SK-N-MC (cell line): ENCODE results near the gene KAT14.
"Not testable (repeated sequence)": the region's sequence is repeated elsewhere in the genome, so short reads cannot be mapped to it uniquely, and the experiment has no call there.

ENCODE experiments used
- DNase-seq: peaks from one replicate; pipeline ENCODE4 v3.0.0-alpha.2; 2011; ENCODE audit warnings: low read depth, low spot score
- H3K27ac ChIP-seq: fragments of 200-600 bp; sonication (generic); 2 replicates; pipeline ENCODE4 v1.5.1; 2016; ENCODE audit warnings: mixed run types
- H3K36me3 ChIP-seq: fragments of 200-600 bp; sonication (generic); 2 replicates; pipeline ENCODE4 v1.6.1; 2017; ENCODE audit warnings: antibody characterized with exemption, low read length, mixed read lengths; ENCODE audit not compliant: insufficient read depth
- H3K4me3 ChIP-seq: fragments of 200-600 bp; sonication (generic); 2 replicates; pipeline ENCODE4 v1.5.1; 2016
- H3K9ac ChIP-seq: fragments of 200-600 bp; sonication (generic); 2 replicates; pipeline ENCODE4 v1.8.0; 2017; ENCODE audit warnings: mixed run types, mixed read lengths; ENCODE audit not compliant: insufficient read length
- H3K9me3 ChIP-seq: fragments of 200-600 bp; sonication (generic); 2 replicates; pipeline ENCODE4 v1.6.1; 2017; ENCODE audit warnings: low read depth, mild to moderate bottlenecking, antibody characterized with exemption, low read length, moderate library complexity, mixed read lengths
- EZH2 ChIP-seq: fragments of 200-600 bp; sonication (generic); IDR thresholded peaks from one replicate; pipeline ENCODE4 v1.6.1; 2017; ENCODE audit warnings: antibody characterized with exemption
- FOXP2 ChIP-seq: optimal IDR thresholded peaks from 2 replicates; pipeline ENCODE3; 2011; ENCODE audit warnings: mild to moderate bottlenecking, moderate library complexity; ENCODE audit not compliant: insufficient read depth; ENCODE audit errors: extremely low read length, control extremely low read depth
- POLR2AphosphoS5 ChIP-seq: IDR thresholded peaks from 2 replicates; pipeline ENCODE4 v1.6.1; 2012; ENCODE audit warnings: mild to moderate bottlenecking, low read depth, low read length, borderline replicate concordance

The KAT14 gene

GRCh38 chr20:18137412-18138265, at the start of gene KAT14, which contains the start of gene PET117:
KAT14 (plus strand) TSS chr20:18137863; CDS start chr20:18142661, 4,798 bp downstream.
PET117 (plus strand) TSS chr20:18137863; CDS start chr20:18137956, 93 bp downstream.
- Histone ChIP-seq H3K9me3 (no peaks in the 10 kb centered on the region), H3K36me3 (peaks cover 8% of the 10 kb centered on the region), H3K27ac (peak within 1 kb of the TSS; percentile 81), H3K9ac (peak within 1 kb of the TSS; percentile 99), H3K4me3 (peak within 1 kb of the TSS; percentile 99)
- TF ChIP-seq FOXP2 (peak; percentile 90), POLR2AphosphoS5 (peak; percentile 90), EZH2 (no peak)
- peak; percentile 26 for DNase-seq

- not testable (repeated sequence) for H3K4me3 ChIP-seq, DNase-seq, H3K36me3 ChIP-seq, H3K9ac ChIP-seq, H3K27ac ChIP-seq, H3K9me3 ChIP-seq
These were observed 49.4 kb upstream of the KAT14 start for GRCh38 chr20:18088298-18088697.

- H3K4me3 ChIP-seq, H3K9ac ChIP-seq, H3K36me3 ChIP-seq, DNase-seq, H3K27ac ChIP-seq, H3K9me3 ChIP-seq: not testable (repeated sequence)
These were observed 48.8 kb upstream of the KAT14 start for GRCh38 chr20:18088841-18089240.

GRCh38 chr20:18090044-18090443, 47.6 kb upstream of the KAT14 start:
- no peak for TF ChIP-seq POLR2AphosphoS5
- TF ChIP-seq FOXP2, result no peak
- no peak for TF ChIP-seq EZH2
- Histone ChIP-seq H3K4me3 (no peak overlapping the region), H3K27ac (no peak overlapping the region), H3K9me3 (no peaks in the 10 kb centered on the region), H3K36me3 (no peaks in the 10 kb centered on the region), H3K9ac (no peak overlapping the region)
- DNase-seq, result no peak

- Histone ChIP-seq H3K36me3 (no peaks in the 10 kb centered on the region), H3K4me3 (no peak overlapping the region), H3K27ac (no peak overlapping the region), H3K9ac (no peak overlapping the region), H3K9me3 (no peaks in the 10 kb centered on the region)
- no peak for DNase-seq
- TF ChIP-seq FOXP2 (no peak), EZH2 (no peak), POLR2AphosphoS5 (no peak)
These were observed 47.2 kb upstream of the KAT14 start for GRCh38 chr20:18090477-18090876.

GRCh38 chr20:18091623-18092022, 46.0 kb upstream of the KAT14 start:
- Histone ChIP-seq H3K4me3 (no peak overlapping the region), H3K36me3 (no peaks in the 10 kb centered on the region), H3K9me3 (no peaks in the 10 kb centered on the region), H3K9ac (no peak overlapping the region), H3K27ac (no peak overlapping the region)
- DNase-seq, result no peak
- TF ChIP-seq EZH2 (no peak), POLR2AphosphoS5 (no peak), FOXP2 (no peak)

- H3K27ac ChIP-seq, result no peak overlapping the region
- DNase-seq, result no peak
- H3K4me3 ChIP-seq, result no peak overlapping the region
- H3K9me3 ChIP-seq, result no peaks in the 10 kb centered on the region
- TF ChIP-seq POLR2AphosphoS5 (no peak), EZH2 (no peak), FOXP2 (no peak)
- no peak overlapping the region for H3K9ac ChIP-seq
- no peaks in the 10 kb centered on the region for H3K36me3 ChIP-seq
These were observed 44.8 kb upstream of the KAT14 start for GRCh38 chr20:18092890-18093289.

GRCh38 chr20:18093388-18093787, 44.3 kb upstream of the KAT14 start:
- TF ChIP-seq EZH2 (no peak), FOXP2 (no peak), POLR2AphosphoS5 (no peak)
- no peaks in the 10 kb centered on the region for H3K36me3 ChIP-seq
- no peak overlapping the region for H3K9ac ChIP-seq
- no peak overlapping the region for H3K27ac ChIP-seq
- no peak overlapping the region for H3K4me3 ChIP-seq
- no peaks in the 10 kb centered on the region for H3K9me3 ChIP-seq
- no peak for DNase-seq

GRCh38 chr20:18094191-18094590, 43.5 kb upstream of the KAT14 start:
- no peak for DNase-seq
- TF ChIP-seq POLR2AphosphoS5 (no peak), EZH2 (no peak), FOXP2 (no peak)
- H3K27ac ChIP-seq, result no peak overlapping the region
- no peak overlapping the region for H3K4me3 ChIP-seq
- no peak overlapping the region for H3K9ac ChIP-seq
- H3K9me3 ChIP-seq, result no peaks in the 10 kb centered on the region
- no peaks in the 10 kb centered on the region for H3K36me3 ChIP-seq

GRCh38 chr20:18100569-18100968, 37.1 kb upstream of the KAT14 start:
- H3K9me3 ChIP-seq, H3K4me3 ChIP-seq, DNase-seq, H3K9ac ChIP-seq, H3K36me3 ChIP-seq, H3K27ac ChIP-seq: not testable (repeated sequence)
